Mucosa of gallbladder (tissue), 1 donor: ENCODE measurements around the gene MAN2B2. TPM values are rescaled to one million over a fixed set of nuclear protein-coding genes. Genes with fewer than 3 reads are reported as not detected.
"Not testable (repeated sequence)": the region's sequence is repeated elsewhere in the genome, so short reads cannot be mapped to it uniquely, and the experiment has no call there.

Source experiments
- DNase-seq: peaks from one replicate; pipeline ENCODE4 v3.0.0-alpha.2; 2020; ENCODE audit warnings: low spot score
- total RNA-seq: library from RNA; stranded (reverse); gene quantifications from one replicate; pipeline ENCODE4 v1.2.1, GENCODE V29; 2021
- donor health status: DM: no; HTN: no; CAD: no.

The MAN2B2 gene
- total RNA-seq, 1 donor from 2014 or later = 53.6 TPM

GRCh38 chr4:6616087-6616995, 41.4 kb downstream of the MAN2B2 start:
- DNase-seq = no peak

- DNase-seq = no peak
Measured at GRCh38 chr4:6617246-6617645, 42.3 kb downstream of the MAN2B2 start.

GRCh38 chr4:6618386-6619115, 43.6 kb downstream of the MAN2B2 start:
- DNase-seq = no peak

GRCh38 chr4:6619116-6619465, 44.1 kb downstream of the MAN2B2 start:
- no peak for DNase-seq

GRCh38 chr4:6619466-6620255, 44.7 kb downstream of the MAN2B2 start:
- no peak for DNase-seq

- no peak for DNase-seq
Measured at GRCh38 chr4:6620296-6620695, 45.3 kb downstream of the MAN2B2 start.

- no peak for DNase-seq
Measured at GRCh38 chr4:6620891-6621555, 46.0 kb downstream of the MAN2B2 start.

- no peak for DNase-seq
Measured at GRCh38 chr4:6621556-6621927, 46.6 kb downstream of the MAN2B2 start.

GRCh38 chr4:6622744-6623143, 47.8 kb downstream of the MAN2B2 start:
- DNase-seq = no peak

- DNase-seq = no peak
Measured at GRCh38 chr4:6625256-6625655, 50.3 kb downstream of the MAN2B2 start.

GRCh38 chr4:6626066-6626465, 51.1 kb downstream of the MAN2B2 start:
- no peak for DNase-seq

- no peak for DNase-seq
Measured at GRCh38 chr4:6627832-6628231, 52.8 kb downstream of the MAN2B2 start.

- DNase-seq = not testable (repeated sequence)
Measured at GRCh38 chr4:6628484-6628883, 53.5 kb downstream of the MAN2B2 start.

GRCh38 chr4:6632125-6632524, 57.1 kb downstream of the MAN2B2 start:
- DNase-seq = no peak

GRCh38 chr4:6633091-6633906, 58.3 kb downstream of the MAN2B2 start:
- DNase-seq = no peak

- DNase-seq = no peak
Measured at GRCh38 chr4:6634746-6635145, 59.8 kb downstream of the MAN2B2 start.

GRCh38 chr4:6639137-6639680, 64.2 kb downstream of the MAN2B2 start:
- DNase-seq = no peak

- DNase-seq = peak; percentile 96
Measured at GRCh38 chr4:6640292-6641163, 65.5 kb downstream of the MAN2B2 start, which contains the start of gene MRFAP1. TSS of gene MRFAP1 (plus strand) at chr4:6640685. CDS start at chr4:6640863, 178 bp downstream.
